ENCODE results near the gene ENPP3.

ENPP3 gene

GRCh38 chr6:131768964-131769363, 131.9 kb downstream of the ENPP3 start:
- DNase-seq, result no peak

- no peak for DNase-seq
Measured at GRCh38 chr6:131769385-131770141, 132.5 kb downstream of the ENPP3 start.

GRCh38 chr6:131770776-131771175, 133.7 kb downstream of the ENPP3 start:
- no peak for DNase-seq

- DNase-seq, result no peak
Measured at GRCh38 chr6:131773284-131773950, 136.3 kb downstream of the ENPP3 start.

GRCh38 chr6:131775886-131776285, 138.8 kb downstream of the ENPP3 start:
- no peak for DNase-seq

- DNase-seq, result no peak
Measured at GRCh38 chr6:131776985-131777384, 139.9 kb downstream of the ENPP3 start.

- no peak for DNase-seq
Measured at GRCh38 chr6:131778169-131778568, 141.1 kb downstream of the ENPP3 start.

- no peak for DNase-seq
Measured at GRCh38 chr6:131779304-131779703, 142.2 kb downstream of the ENPP3 start.

- no peak for DNase-seq
Measured at GRCh38 chr6:131780600-131780999, 143.5 kb downstream of the ENPP3 start.

GRCh38 chr6:131781687-131782086, 144.6 kb downstream of the ENPP3 start:
- no peak for DNase-seq

- no peak for DNase-seq
Measured at GRCh38 chr6:131782764-131783163, 145.7 kb downstream of the ENPP3 start.

GRCh38 chr6:131784561-131784960, 147.5 kb downstream of the ENPP3 start:
- DNase-seq, result no peak

- DNase-seq, result no peak
Measured at GRCh38 chr6:131787079-131787478, 150.0 kb downstream of the ENPP3 start.

GRCh38 chr6:131787766-131788712, 150.9 kb downstream of the ENPP3 start:
- no peak for DNase-seq

- no peak for DNase-seq
Measured at GRCh38 chr6:131789219-131789618, 152.1 kb downstream of the ENPP3 start.

- DNase-seq, result no peak
Measured at GRCh38 chr6:131791476-131791875, 154.4 kb downstream of the ENPP3 start.

- DNase-seq, result no peak
Measured at GRCh38 chr6:131792091-131792496, 155.0 kb downstream of the ENPP3 start.

- no peak for DNase-seq
Measured at GRCh38 chr6:131795366-131795765, 158.3 kb downstream of the ENPP3 start.

All from NCI-H2171 treated with DMSO at 0.1 percent for 48 hours (cell line).